ENCODE measurements around the gene GRIN2A. TPM values are rescaled to one million over a fixed set of nuclear protein-coding genes. Genes with fewer than 3 reads are reported as not detected.

GRIN2A gene
- total and polyA plus RNA-seq, 2 donors (not counting 1 experiment from before 2014, with no cell fraction given), result 0.44 TPM; not detected in 1

GRCh38 chr16:9917691-9918090 lies 264.5 kb downstream of the GRIN2A start:
- no CpG with 5 or more reads among the region's 6 CpGs for WGBS (ENCODE audit: insufficient coverage)
- H3K27me3 ChIP-seq (replicated peaks in 1 of 4; ENCODE audit: control extremely low read depth in 1 of 4, control insufficient read depth in 3 of 4, insufficient read depth in 4 of 4, low read length in 3 of 4), result no peaks in the 10 kb centered on the region
- Mint-ChIP-seq H3K4me1 (no peaks in the 10 kb centered on the region), H3K4me3 (no peak overlapping the region), H3K27ac (no peak overlapping the region), H3K9me3 (ENCODE audit: insufficient read depth) (no peaks in the 10 kb centered on the region), H3K27me3 (peaks cover 11% of the 10 kb centered on the region)
- H3K9ac ChIP-seq (ENCODE audit: low read length), result no peak overlapping the region
- ATAC-seq (ENCODE audit: low read depth), result no peak
- H3K4me3 ChIP-seq (ENCODE audit: control extremely low read depth in 1 of 5, extremely low read depth in 1 of 5, insufficient read depth in 1 of 5, low read depth in 2 of 5, low read length in 4 of 5), result no peak overlapping the region
- H3K27ac ChIP-seq (ENCODE audit: low read length in 2 of 2), result no peak overlapping the region
- no peaks in the 10 kb centered on the region for H3K79me2 ChIP-seq (ENCODE audit: control insufficient read depth, insufficient read depth, low read length)
- ChIA-PET CTCF (no interaction called here), POLR2A (no interaction called here)
- no peak for DNase-seq
- no peaks in the 10 kb centered on the region for H3K36me3 ChIP-seq (replicated peaks in 1 of 2; ENCODE audit: control extremely low read depth in 1 of 2, control insufficient read depth in 1 of 2, extremely low read depth in 1 of 2, insufficient read depth in 2 of 2, low read length in 1 of 2)
- no peak overlapping the region for H2AFZ ChIP-seq (ENCODE audit: insufficient read depth, low read depth, low read length, poor library complexity, severe bottlenecking)
- H3K4me2 ChIP-seq (replicated peaks; ENCODE audit: low read depth, low read length, poor library complexity, severe bottlenecking), result no peak overlapping the region
- no peaks in the 10 kb centered on the region for H3K4me1 ChIP-seq (ENCODE audit: control insufficient read depth in 2 of 2, insufficient read depth in 2 of 2, low read length in 2 of 2)
- intact Hi-C loops (cut with micrococcal nuclease), result no loop called here
- TF ChIP-seq EZH2 (IDR thresholded peaks at IDR 0.05; ENCODE audit: borderline replicate concordance, insufficient read depth, low read depth, low read length, poor library complexity, severe bottlenecking), result no peak
- TF ChIP-seq CTCF (IDR thresholded peaks at IDR 0.05), result no peak
- no peaks in the 10 kb centered on the region for H3K9me3 ChIP-seq (ENCODE audit: control extremely low read depth in 1 of 3, control insufficient read depth in 2 of 3, insufficient read depth in 1 of 3, low read length in 2 of 3)
- no peaks in the 10 kb centered on the region for H4K20me1 ChIP-seq (ENCODE audit: control insufficient read depth, insufficient read depth, low read length, poor library complexity, severe bottlenecking)

GRCh38 chr16:9913604-9914326 lies 268.5 kb downstream of the GRIN2A start:
- ATAC-seq (ENCODE audit: low read depth) (no peak), DNase-seq (no peak)
- Histone ChIP-seq H3K9me3 (ENCODE audit: control extremely low read depth in 1 of 3, control insufficient read depth in 2 of 3, insufficient read depth in 1 of 3, low read length in 2 of 3) (no peaks in the 10 kb centered on the region), H3K79me2 (ENCODE audit: control insufficient read depth, insufficient read depth, low read length) (no peaks in the 10 kb centered on the region), H3K4me3 (ENCODE audit: control extremely low read depth in 1 of 5, extremely low read depth in 1 of 5, insufficient read depth in 1 of 5, low read depth in 2 of 5, low read length in 4 of 5) (no peak overlapping the region), H4K20me1 (ENCODE audit: control insufficient read depth, insufficient read depth, low read length, poor library complexity, severe bottlenecking) (no peaks in the 10 kb centered on the region), H3K27me3 (replicated peaks in 1 of 4; ENCODE audit: control extremely low read depth in 1 of 4, control insufficient read depth in 3 of 4, insufficient read depth in 4 of 4, low read length in 3 of 4) (no peaks in the 10 kb centered on the region), H3K4me1 (ENCODE audit: control insufficient read depth in 2 of 2, insufficient read depth in 2 of 2, low read length in 2 of 2) (no peaks in the 10 kb centered on the region), H3K9ac (ENCODE audit: low read length) (no peak overlapping the region), H3K27ac (ENCODE audit: low read length in 2 of 2) (no peak overlapping the region), H2AFZ (ENCODE audit: insufficient read depth, low read depth, low read length, poor library complexity, severe bottlenecking) (no peak overlapping the region), H3K36me3 (replicated peaks in 1 of 2; ENCODE audit: control extremely low read depth in 1 of 2, control insufficient read depth in 1 of 2, extremely low read depth in 1 of 2, insufficient read depth in 2 of 2, low read length in 1 of 2) (no peaks in the 10 kb centered on the region), H3K4me2 (replicated peaks; ENCODE audit: low read depth, low read length, poor library complexity, severe bottlenecking) (no peak overlapping the region)
- no peak for TF ChIP-seq EZH2 (IDR thresholded peaks at IDR 0.05; ENCODE audit: borderline replicate concordance, insufficient read depth, low read depth, low read length, poor library complexity, severe bottlenecking)
- no peak for TF ChIP-seq CTCF (IDR thresholded peaks at IDR 0.05)
- ChIA-PET POLR2A (no interaction called here), CTCF (interaction anchor here (0.6 kb wide), 1 partner anchor 221 kb away, joined by 3 read pairs; no protein-coding TSS in a partner anchor)
- H3K27ac Mint-ChIP-seq, result no peak overlapping the region
- 83% methylated on average over 1 of the region's 5 CpGs for WGBS (ENCODE audit: insufficient coverage)
- no peaks in the 10 kb centered on the region for H3K4me1 Mint-ChIP-seq
- no peaks in the 10 kb centered on the region for H3K9me3 Mint-ChIP-seq (ENCODE audit: insufficient read depth)
- intact Hi-C loops (cut with micrococcal nuclease), result no loop called here
- H3K4me3 Mint-ChIP-seq, result no peak overlapping the region
- peaks cover 16% of the 10 kb centered on the region for H3K27me3 Mint-ChIP-seq
